ENCODE data around the gene SLC6A1.
"Not testable (repeated sequence)": the region's sequence is repeated elsewhere in the genome, so short reads cannot be mapped to it uniquely, and the experiment has no call there.

The SLC6A1 gene

GRCh38 chr3:11050666-11051323 is 58.2 kb downstream of the SLC6A1 start:
- 86 to 91% methylated on average over 9 of the region's 11 CpGs for WGBS, 2 experiments (ENCODE audit: insufficient coverage in 2 of 2)
- no peaks in the 10 kb centered on the region for H3K9me3 ChIP-seq (ENCODE audit: control insufficient read depth, low read length)
- no peak overlapping the region for H3K27ac ChIP-seq (ENCODE audit: low read depth, low read length, severe bottlenecking)
- H3K36me3 ChIP-seq (ENCODE audit: control insufficient read depth, insufficient read depth, low read length): no peaks in the 10 kb centered on the region
- no peaks in the 10 kb centered on the region for H3K4me1 ChIP-seq (ENCODE audit: control insufficient read depth, insufficient read depth, low read length, poor library complexity, severe bottlenecking)
- H3K4me3 ChIP-seq (ENCODE audit: extremely low read depth, insufficient read depth, low read length, poor library complexity, severe bottlenecking): no peak overlapping the region

- H3K27ac ChIP-seq (ENCODE audit: low read depth, low read length, severe bottlenecking): no peak overlapping the region
- no peaks in the 10 kb centered on the region for H3K4me1 ChIP-seq (ENCODE audit: control insufficient read depth, insufficient read depth, low read length, poor library complexity, severe bottlenecking)
- H3K9me3 ChIP-seq (ENCODE audit: control insufficient read depth, low read length): no peaks in the 10 kb centered on the region
- H3K4me3 ChIP-seq (ENCODE audit: extremely low read depth, insufficient read depth, low read length, poor library complexity, severe bottlenecking): no peak overlapping the region
- 93 to 98% methylated on average over 4 to 6 of the region's 8 CpGs for WGBS, 2 experiments (ENCODE audit: insufficient coverage in 2 of 2)
- no peaks in the 10 kb centered on the region for H3K36me3 ChIP-seq (ENCODE audit: control insufficient read depth, insufficient read depth, low read length)
Measured at GRCh38 chr3:11053926-11054503, 61.5 kb downstream of the SLC6A1 start.

- no peak overlapping the region for H3K27ac ChIP-seq (ENCODE audit: low read depth, low read length, severe bottlenecking)
- no peaks in the 10 kb centered on the region for H3K9me3 ChIP-seq (ENCODE audit: control insufficient read depth, low read length)
- no peaks in the 10 kb centered on the region for H3K36me3 ChIP-seq (ENCODE audit: control insufficient read depth, insufficient read depth, low read length)
- WGBS, 2 experiments (ENCODE audit: insufficient coverage in 2 of 2): 82 to 87% methylated on average over 10 to 11 of the region's 17 CpGs
- H3K4me1 ChIP-seq (ENCODE audit: control insufficient read depth, insufficient read depth, low read length, poor library complexity, severe bottlenecking): no peaks in the 10 kb centered on the region
- no peak overlapping the region for H3K4me3 ChIP-seq (ENCODE audit: extremely low read depth, insufficient read depth, low read length, poor library complexity, severe bottlenecking)
Measured at GRCh38 chr3:11054739-11055438, 62.3 kb downstream of the SLC6A1 start.

GRCh38 chr3:11055496-11055895 is 62.9 kb downstream of the SLC6A1 start:
- no peak overlapping the region for H3K27ac ChIP-seq (ENCODE audit: low read depth, low read length, severe bottlenecking)
- no peaks in the 10 kb centered on the region for H3K36me3 ChIP-seq (ENCODE audit: control insufficient read depth, insufficient read depth, low read length)
- no peak overlapping the region for H3K4me3 ChIP-seq (ENCODE audit: extremely low read depth, insufficient read depth, low read length, poor library complexity, severe bottlenecking)
- 90 to 96% methylated on average over 6 to 9 of the region's 10 CpGs for WGBS, 2 experiments (ENCODE audit: insufficient coverage in 2 of 2)
- no peaks in the 10 kb centered on the region for H3K4me1 ChIP-seq (ENCODE audit: control insufficient read depth, insufficient read depth, low read length, poor library complexity, severe bottlenecking)
- H3K9me3 ChIP-seq (ENCODE audit: control insufficient read depth, low read length): no peaks in the 10 kb centered on the region

- Histone ChIP-seq H3K27ac (ENCODE audit: low read depth, low read length, severe bottlenecking) (no peak overlapping the region), H3K4me3 (ENCODE audit: extremely low read depth, insufficient read depth, low read length, poor library complexity, severe bottlenecking) (no peak overlapping the region), H3K9me3 (ENCODE audit: control insufficient read depth, low read length) (no peaks in the 10 kb centered on the region), H3K36me3 (ENCODE audit: control insufficient read depth, insufficient read depth, low read length) (no peaks in the 10 kb centered on the region), H3K4me1 (ENCODE audit: control insufficient read depth, insufficient read depth, low read length, poor library complexity, severe bottlenecking) (no peaks in the 10 kb centered on the region)
- WGBS, 2 experiments (ENCODE audit: insufficient coverage in 2 of 2): 76 to 80% methylated on average over 5 to 8 of the region's 8 CpGs
Measured at GRCh38 chr3:11056531-11057050, 64.0 kb downstream of the SLC6A1 start.

- Histone ChIP-seq H3K9me3 (ENCODE audit: control insufficient read depth, low read length) (no peaks in the 10 kb centered on the region), H3K36me3 (ENCODE audit: control insufficient read depth, insufficient read depth, low read length) (no peaks in the 10 kb centered on the region), H3K4me1 (ENCODE audit: control insufficient read depth, insufficient read depth, low read length, poor library complexity, severe bottlenecking) (no peaks in the 10 kb centered on the region), H3K4me3 (ENCODE audit: extremely low read depth, insufficient read depth, low read length, poor library complexity, severe bottlenecking) (no peak overlapping the region), H3K27ac (ENCODE audit: low read depth, low read length, severe bottlenecking) (no peak overlapping the region)
- 93% methylated on average over 4 of the region's 4 CpGs for WGBS, 2 experiments (ENCODE audit: insufficient coverage in 2 of 2)
Measured at GRCh38 chr3:11057655-11058054, 65.1 kb downstream of the SLC6A1 start.

GRCh38 chr3:11059090-11059798 is 66.7 kb downstream of the SLC6A1 start:
- H3K36me3 ChIP-seq (ENCODE audit: control insufficient read depth, insufficient read depth, low read length): no peaks in the 10 kb centered on the region
- no peaks in the 10 kb centered on the region for H3K4me1 ChIP-seq (ENCODE audit: control insufficient read depth, insufficient read depth, low read length, poor library complexity, severe bottlenecking)
- no peaks in the 10 kb centered on the region for H3K9me3 ChIP-seq (ENCODE audit: control insufficient read depth, low read length)
- WGBS, 2 experiments (ENCODE audit: insufficient coverage in 2 of 2): 51 to 60% methylated on average over 9 to 10 of the region's 14 CpGs
- no peak overlapping the region for H3K27ac ChIP-seq (ENCODE audit: low read depth, low read length, severe bottlenecking)
- no peak overlapping the region for H3K4me3 ChIP-seq (ENCODE audit: extremely low read depth, insufficient read depth, low read length, poor library complexity, severe bottlenecking)

- Histone ChIP-seq H3K4me1 (ENCODE audit: control insufficient read depth, insufficient read depth, low read length, poor library complexity, severe bottlenecking) (no peaks in the 10 kb centered on the region), H3K4me3 (ENCODE audit: extremely low read depth, insufficient read depth, low read length, poor library complexity, severe bottlenecking) (no peak overlapping the region), H3K36me3 (ENCODE audit: control insufficient read depth, insufficient read depth, low read length) (no peaks in the 10 kb centered on the region), H3K27ac (ENCODE audit: low read depth, low read length, severe bottlenecking) (no peak overlapping the region), H3K9me3 (ENCODE audit: control insufficient read depth, low read length) (peaks cover 3% of the 10 kb centered on the region)
Measured at GRCh38 chr3:11059799-11060115, 67.2 kb downstream of the SLC6A1 start.

GRCh38 chr3:11060500-11061251 is 68.1 kb downstream of the SLC6A1 start:
- no peaks in the 10 kb centered on the region for H3K36me3 ChIP-seq (ENCODE audit: control insufficient read depth, insufficient read depth, low read length)
- no peak overlapping the region for H3K27ac ChIP-seq (ENCODE audit: low read depth, low read length, severe bottlenecking)
- H3K4me1 ChIP-seq (ENCODE audit: control insufficient read depth, insufficient read depth, low read length, poor library complexity, severe bottlenecking): no peaks in the 10 kb centered on the region
- 25 to 34% methylated on average over 28 to 33 of the region's 35 CpGs for WGBS, 2 experiments (ENCODE audit: insufficient coverage in 2 of 2)
- peaks cover 5% of the 10 kb centered on the region for H3K9me3 ChIP-seq (ENCODE audit: control insufficient read depth, low read length)
- no peak overlapping the region for H3K4me3 ChIP-seq (ENCODE audit: extremely low read depth, insufficient read depth, low read length, poor library complexity, severe bottlenecking)

GRCh38 chr3:11061268-11061871 is 68.8 kb downstream of the SLC6A1 start:
- H3K9me3 ChIP-seq (ENCODE audit: control insufficient read depth, low read length); H3K4me1 ChIP-seq (ENCODE audit: control insufficient read depth, insufficient read depth, low read length, poor library complexity, severe bottlenecking); H3K27ac ChIP-seq (ENCODE audit: low read depth, low read length, severe bottlenecking); H3K36me3 ChIP-seq (ENCODE audit: control insufficient read depth, insufficient read depth, low read length); H3K4me3 ChIP-seq (ENCODE audit: extremely low read depth, insufficient read depth, low read length, poor library complexity, severe bottlenecking): not testable (repeated sequence)
- WGBS, 2 experiments (ENCODE audit: insufficient coverage in 2 of 2): 87 to 90% methylated on average over 38 to 39 of the region's 41 CpGs
